GM18909 (cell line): ENCODE measurements around the gene ZFAND5.

Source experiments
- ATAC-seq: cut with Tn5 transposase; IDR thresholded peaks from one replicate; pipeline ENCODE4 v1.9.1; 2021; ENCODE audit warnings: mild to moderate bottlenecking; ENCODE audit not compliant: unreplicated experiment, poor library complexity

ZFAND5 gene

GRCh38 chr9:72332351-72332750, 32.7 kb downstream of the ZFAND5 start:
- no peak for ATAC-seq

- ATAC-seq = no peak
Measured at GRCh38 chr9:72327631-72328030, 37.4 kb downstream of the ZFAND5 start.

- ATAC-seq = no peak
Measured at GRCh38 chr9:72326641-72327040, 38.4 kb downstream of the ZFAND5 start.

- no peak for ATAC-seq
Measured at GRCh38 chr9:72324974-72325373, 40.0 kb downstream of the ZFAND5 start.

GRCh38 chr9:72322678-72323077, 42.3 kb downstream of the ZFAND5 start:
- ATAC-seq = no peak

- no peak for ATAC-seq
Measured at GRCh38 chr9:72322259-72322658, 42.7 kb downstream of the ZFAND5 start.

GRCh38 chr9:72315510-72316311, 49.3 kb downstream of the ZFAND5 start:
- no peak for ATAC-seq

GRCh38 chr9:72315089-72315509, 49.9 kb downstream of the ZFAND5 start:
- ATAC-seq = no peak

- ATAC-seq = no peak
Measured at GRCh38 chr9:72313507-72313906, 51.5 kb downstream of the ZFAND5 start.

GRCh38 chr9:72312386-72312987, 52.5 kb downstream of the ZFAND5 start:
- peak; percentile 70 for ATAC-seq

- ATAC-seq = no peak
Measured at GRCh38 chr9:72309364-72310133, 55.5 kb downstream of the ZFAND5 start.

- no peak for ATAC-seq
Measured at GRCh38 chr9:72306761-72307160, 58.2 kb downstream of the ZFAND5 start.

- no peak for ATAC-seq
Measured at GRCh38 chr9:72305707-72306106, 59.3 kb downstream of the ZFAND5 start.

- peak; percentile 85 for ATAC-seq
Measured at GRCh38 chr9:72305102-72305546, 59.9 kb downstream of the ZFAND5 start.

- ATAC-seq = no peak
Measured at GRCh38 chr9:72304538-72304937, 60.5 kb downstream of the ZFAND5 start.
